ENCODE results near the gene PRR33. TPM values are rescaled to one million over a fixed set of nuclear protein-coding genes. Genes with fewer than 3 reads are reported as not detected.

Gene PRR33
- total and polyA plus RNA-seq, 4 donors: not detected

- 66% methylated on average over 18 of the region's 18 CpGs for WGBS
- H3K36me3 ChIP-seq (ENCODE audit: control insufficient read depth in 4 of 4, insufficient read depth in 3 of 4, low read depth in 1 of 4, low read length in 3 of 4): no peaks in the 10 kb centered on the region
- no peak for DNase-seq (ENCODE audit: low spot score)
Observed at GRCh38 chr11:1921574-1922141, 30.0 kb upstream of the PRR33 start.

More at GRCh38 chr11:1921574-1922141, 30.0 kb upstream of the PRR33 start:
- Histone ChIP-seq H3K9ac (ENCODE audit: low read depth in 1 of 2, low read length in 2 of 2) (no peak overlapping the region), H3K27ac (ENCODE audit: low read depth in 1 of 2, low read length in 2 of 2) (no peak overlapping the region), H3K4me1 (ENCODE audit: control insufficient read depth in 4 of 4, insufficient read depth in 4 of 4, low read length in 3 of 4) (no peaks in the 10 kb centered on the region), H3K9me3 (ENCODE audit: control insufficient read depth in 4 of 4, low read length in 3 of 4) (no peaks in the 10 kb centered on the region), H3K27me3 (ENCODE audit: control insufficient read depth in 4 of 4, insufficient read depth in 4 of 4, low read length in 3 of 4) (no peaks in the 10 kb centered on the region), H3K4me3 (ENCODE audit: low read depth in 1 of 3, low read length in 3 of 3) (no peak overlapping the region)
- TF ChIP-seq JUND (IDR thresholded peaks at IDR 0.05) (no peak), EGR1 (IDR thresholded peaks at IDR 0.05; ENCODE audit: low read depth in 2 of 2) (no peak), NR2F2 (IDR thresholded peaks at IDR 0.05) (no peak), REST (IDR thresholded peaks at IDR 0.05) (no peak), RXRA (IDR thresholded peaks at IDR 0.05) (no peak), HNF4A (conservative IDR thresholded peaks at IDR 0.05) (no peak), SP1 (IDR thresholded peaks at IDR 0.05) (no peak), GABPA (IDR thresholded peaks at IDR 0.05 in 1 of 2, conservative IDR thresholded peaks at IDR 0.05 in 1 of 2) (no peak), FOXA1 (IDR thresholded peaks at IDR 0.05) (no peak), ZBTB33 (IDR thresholded peaks at IDR 0.05) (no peak), FOXA2 (IDR thresholded peaks at IDR 0.05) (no peak), ATF3 (IDR thresholded peaks at IDR 0.05) (no peak), CTCF (IDR thresholded peaks at IDR 0.05; ENCODE audit: low read depth, low read length, missing input control) (no peak), RAD21 (IDR thresholded peaks at IDR 0.05) (no peak), YY1 (IDR thresholded peaks at IDR 0.05) (no peak), TAF1 (conservative IDR thresholded peaks at IDR 0.05) (no peak), MAX (IDR thresholded peaks at IDR 0.05) (no peak)
